Liver (tissue), 9 donors: ENCODE data around the gene UPK1A. TPM values are rescaled to one million over a fixed set of nuclear protein-coding genes. Genes with fewer than 3 reads are reported as not detected.

Experiments used
- DNase-seq: peaks from one replicate; pipeline ENCODE4 v3.0.0-alpha.2; 2017; ENCODE audit warnings: low spot score
- H3K27ac ChIP-seq, 2 donors: one replicate each; pipeline ENCODE4 v1.7.0; 2013; ENCODE audit warnings: inconsistent platforms in 2 of 2, low read length in 2 of 2, control low read depth in 1 of 2, low read depth in 1 of 2, mild to moderate bottlenecking in 1 of 2
- H3K27me3 ChIP-seq, 4 donors: one replicate each; pipeline versions ENCODE4 v1.6.1 to v1.7.0; 2013; ENCODE audit warnings: low read length in 3 of 4, inconsistent platforms in 1 of 4, mild to moderate bottlenecking in 1 of 4, moderate library complexity in 1 of 4; ENCODE audit not compliant: control insufficient read depth in 4 of 4, insufficient read depth in 4 of 4
- H3K36me3 ChIP-seq, 4 donors: one replicate each; pipeline versions ENCODE4 v1.6.1 to v1.7.0; 2013; ENCODE audit warnings: low read length in 3 of 4, mild to moderate bottlenecking in 3 of 4, low read depth in 1 of 4, moderate library complexity in 1 of 4; ENCODE audit not compliant: control insufficient read depth in 4 of 4, insufficient read depth in 3 of 4
- H3K4me1 ChIP-seq, 4 donors: one replicate each; pipeline versions ENCODE4 v1.6.1 to v1.7.0; 2013; ENCODE audit warnings: low read length in 3 of 4, mild to moderate bottlenecking in 3 of 4, moderate library complexity in 1 of 4; ENCODE audit not compliant: control insufficient read depth in 4 of 4, insufficient read depth in 4 of 4
- H3K4me3 ChIP-seq, 3 donors: one replicate each; pipeline versions ENCODE4 v1.6.1 to v1.7.0; 2013; ENCODE audit warnings: low read length in 3 of 3, control low read depth in 1 of 3, low read depth in 1 of 3, mild to moderate bottlenecking in 1 of 3
- H3K9ac ChIP-seq, 2 donors: one replicate each; pipeline ENCODE4 v1.7.0; 2013; ENCODE audit warnings: low read length in 2 of 2, mild to moderate bottlenecking in 2 of 2, moderate library complexity in 2 of 2, control low read depth in 1 of 2, low read depth in 1 of 2
- H3K9me3 ChIP-seq, 4 donors: one replicate each; pipeline versions ENCODE4 v1.6.1 to v1.7.0; 2013; ENCODE audit warnings: low read length in 3 of 4; ENCODE audit not compliant: control insufficient read depth in 4 of 4
- ATF3 ChIP-seq: IDR thresholded peaks from 2 replicates; pipeline ENCODE4 v1.6.1; 2016; ENCODE audit warnings: antibody characterized with exemption
- CTCF ChIP-seq: fragments of 150-350 bp; IDR thresholded peaks from 2 replicates; pipeline ENCODE4 v1.5.1; 2017; ENCODE audit warnings: improper control_type of control experiment, low read depth, low read length; ENCODE audit not compliant: missing input control
- EGR1 ChIP-seq, 2 donors: IDR thresholded peaks; 2 replicates each; pipeline ENCODE4 v1.6.1; 2016 to 2018; ENCODE audit warnings: antibody characterized with exemption in 2 of 2, low read depth in 2 of 2
- FOXA1 ChIP-seq: IDR thresholded peaks from 2 replicates; pipeline ENCODE4 v1.6.1; 2016; ENCODE audit warnings: antibody characterized with exemption
- FOXA2 ChIP-seq: IDR thresholded peaks from 2 replicates; pipeline ENCODE4 v1.6.1; 2016; ENCODE audit warnings: antibody characterized with exemption
- GABPA ChIP-seq, 2 donors: IDR thresholded peaks in 1 of 2; conservative IDR thresholded peaks in 1 of 2; 2 replicates each; pipeline ENCODE4 v1.6.1; 2016; ENCODE audit warnings: antibody characterized with exemption in 2 of 2, mild to moderate bottlenecking in 1 of 2, moderate library complexity in 1 of 2
- HNF4A ChIP-seq, 2 donors: conservative IDR thresholded peaks; 2 replicates each; pipeline ENCODE4 v1.6.1; 2016; ENCODE audit warnings: antibody characterized with exemption in 2 of 2, mild to moderate bottlenecking in 2 of 2
- HNF4G ChIP-seq: IDR thresholded peaks from 2 replicates; pipeline ENCODE4 v1.6.1; 2016; ENCODE audit warnings: antibody characterized with exemption
- JUND ChIP-seq, 2 donors: IDR thresholded peaks; 2 replicates each; pipeline ENCODE4 v1.6.1; 2016; ENCODE audit warnings: antibody characterized with exemption in 2 of 2
- MAX ChIP-seq: IDR thresholded peaks from 2 replicates; pipeline ENCODE4 v1.6.1; 2016; ENCODE audit warnings: antibody characterized with exemption
- NR2F2 ChIP-seq: IDR thresholded peaks from 2 replicates; pipeline ENCODE4 v1.6.1; 2016; ENCODE audit warnings: antibody characterized with exemption
- RAD21 ChIP-seq, 2 donors: IDR thresholded peaks; 2 replicates each; pipeline ENCODE4 v1.6.1; 2016; ENCODE audit warnings: antibody characterized with exemption in 2 of 2, mild to moderate bottlenecking in 2 of 2
- REST ChIP-seq: IDR thresholded peaks from 2 replicates; pipeline ENCODE4 v1.6.1; 2016; ENCODE audit warnings: antibody characterized with exemption, mild to moderate bottlenecking
- RXRA ChIP-seq, 2 donors: IDR thresholded peaks; 2 replicates each; pipeline ENCODE4 v1.6.1; 2017 to 2018; ENCODE audit warnings: antibody characterized with exemption in 2 of 2, mild to moderate bottlenecking in 1 of 2
- SP1 ChIP-seq: IDR thresholded peaks from 2 replicates; pipeline ENCODE4 v1.6.1; 2018; ENCODE audit warnings: antibody characterized with exemption, mild to moderate bottlenecking
- TAF1 ChIP-seq: conservative IDR thresholded peaks from 2 replicates; pipeline ENCODE4 v1.6.1; 2016; ENCODE audit warnings: antibody characterized with exemption, mild to moderate bottlenecking
- ZBTB33 ChIP-seq: IDR thresholded peaks from 2 replicates; pipeline ENCODE4 v1.6.1; 2016; ENCODE audit warnings: antibody characterized with exemption
- WGBS: extraction: QIAGEN DNeasy Blood & Tissue Kit; methylation state at CpG from one replicate; pipeline ENCODE4 v1.1.7; 2013; 5-methylcytosine and 5-hydroxymethylcytosine counted together
- polyA plus RNA-seq, 2 donors: library from polyadenylated mRNA; stranded (reverse) in 1 of 2; unstranded in 1 of 2; fragments of 200-250 nt in 1 of 2; fragments of >200 nt in 1 of 2; fragmentation: Nextera tagmentation in 1 of 2; extraction: Ambion mirVana in 1 of 2; gene quantifications; one replicate each; pipeline versions ENCODE4 v1.2.1 to v1.2.3, GENCODE V29; 2013 to 2015
- total RNA-seq, 2 donors: library from RNA; depleted of rRNA; stranded (reverse); fragments of >200 nt; gene quantifications; one replicate each; pipeline ENCODE4 v1.2.3, GENCODE V29; 2014
- donor health status: healthy.
- donor health status: healthy.
- donor health status: healthy.
- donor health status: healthy.
- donor health status: healthy.

UPK1A gene
- total and polyA plus RNA-seq, 4 donors = 0.10 to 0.56 TPM; not detected in 2

GRCh38 chr19:35628264-35628564 is 38.1 kb upstream of the UPK1A start:
- Histone ChIP-seq H3K4me1 (peaks cover 0 to 17% (median 9%) of the 10 kb centered on the region in 4 donors), H3K27me3 (no peaks in the 10 kb centered on the region), H3K36me3 (peaks cover 9 to 27% (median 22%) of the 10 kb centered on the region in 4 donors), H3K27ac (peak overlapping the region; percentile 76 to 89), H3K9ac (peak overlapping the region; percentile 87 to 89), H3K4me3 (peak overlapping the region; percentile 69 to 82 (median 71)), H3K9me3 (no peaks in the 10 kb centered on the region)
- no peak for DNase-seq
- WGBS = 14% methylated on average over 9 of the region's 9 CpGs
- TF ChIP-seq MAX (no peak), HNF4G (no peak), EGR1 (IDR thresholded peaks at IDR 0.05; ENCODE audit: low read depth in 2 of 2) (no peak), HNF4A (conservative IDR thresholded peaks at IDR 0.05) (no peak), FOXA1 (no peak), REST (no peak), ATF3 (no peak), GABPA (IDR thresholded peaks at IDR 0.05 in 1 of 2, conservative IDR thresholded peaks at IDR 0.05 in 1 of 2) (no peak), SP1 (no peak), NR2F2 (no peak), JUND (IDR thresholded peaks at IDR 0.05) (no peak), CTCF (no peak), ZBTB33 (no peak)

- H3K27ac ChIP-seq = peak within 1 kb of the TSS; percentile 76 to 89
- H3K4me1 ChIP-seq = peaks cover 0 to 17% (median 9%) of the 10 kb centered on the region in 4 donors
- H3K9me3 ChIP-seq = no peaks in the 10 kb centered on the region
- peak within 1 kb of the TSS; percentile 89 to 90 for H3K9ac ChIP-seq
- peak within 1 kb of the TSS; percentile 82 to 90 (median 85) for H3K4me3 ChIP-seq
- peaks cover 9 to 32% (median 24%) of the 10 kb centered on the region in 4 donors for H3K36me3 ChIP-seq
- peak; percentile 98 for DNase-seq
- H3K27me3 ChIP-seq = no peaks in the 10 kb centered on the region
- WGBS = under 1% methylated on average over 56 of the region's 56 CpGs
- peak; percentile 93 for TF ChIP-seq REST
- no peak for TF ChIP-seq FOXA2
- TF ChIP-seq FOXA1 = peak; percentile 77
- peak; percentile 58 to 67 for TF ChIP-seq RXRA (IDR thresholded peaks at IDR 0.05)
- no peak for TF ChIP-seq CTCF
- TF ChIP-seq NR2F2 = peak; percentile 65
- TF ChIP-seq EGR1 (IDR thresholded peaks at IDR 0.05; ENCODE audit: low read depth in 2 of 2) = peak in 1 of 2 donors; percentile 54
- TF ChIP-seq RAD21 (IDR thresholded peaks at IDR 0.05) = peak in 1 of 2 donors; percentile 45
- TF ChIP-seq JUND (IDR thresholded peaks at IDR 0.05) = no peak
- peak; percentile 89 for TF ChIP-seq TAF1
Observed at GRCh38 chr19:35628565-35629331, 37.6 kb upstream of the UPK1A start, which contains the start of gene RBM42. RBM42 (plus strand) TSS chr19:35629036; CDS start chr19:35629154, 118 bp downstream.
